Left cardiac atrium (tissue), 4 donors: ENCODE results near the gene ZNF606. TPM values are rescaled to one million over a fixed set of nuclear protein-coding genes. Genes with fewer than 3 reads are reported as not detected.
"Not testable (repeated sequence)": the region's sequence is repeated elsewhere in the genome, so short reads cannot be mapped to it uniquely, and the experiment has no call there.

Source experiments
- ATAC-seq, 2 donors: fragments of 200-7000 bp; cut with Tn5 transposase; one replicate each; pipeline ENCODE4 v1.9.1; 2020; ENCODE audit warnings: mild to moderate bottlenecking in 2 of 2, moderate library complexity in 2 of 2
- DNase-seq: peaks from one replicate; pipeline ENCODE4 v3.0.0-alpha.2; 2020
- intact Hi-C, 2 donors: fragments of 100-400 bp; cut with DNase I; formaldehyde crosslinking; loops; one replicate each; pipeline versions ENCODE4 v1.14.1 to v1.15.1; 2022 to 2023
- total RNA-seq, 2 donors: library from RNA; stranded (reverse); fragmentation: NEBNext Ultra II Directional; extraction: Animal tissue kit (Norgen Biotek cat#: 25700); gene quantifications; one replicate each; pipeline ENCODE4 v1.2.1, GENCODE V29; 2021
- donor health status: DM: no; HTN: yes; CAD: no.
- donor health status: DM: no; HTN: yes; CAD: no; lungs with severe emphysema.
- donor health status: DM: yes; HTN: yes; CAD: no.
- donor health status: Dilated cardiomyopathy.

The ZNF606 gene
- total RNA-seq, 2 donors from 2014 or later: 11.4 to 13.8 TPM

DNA sequence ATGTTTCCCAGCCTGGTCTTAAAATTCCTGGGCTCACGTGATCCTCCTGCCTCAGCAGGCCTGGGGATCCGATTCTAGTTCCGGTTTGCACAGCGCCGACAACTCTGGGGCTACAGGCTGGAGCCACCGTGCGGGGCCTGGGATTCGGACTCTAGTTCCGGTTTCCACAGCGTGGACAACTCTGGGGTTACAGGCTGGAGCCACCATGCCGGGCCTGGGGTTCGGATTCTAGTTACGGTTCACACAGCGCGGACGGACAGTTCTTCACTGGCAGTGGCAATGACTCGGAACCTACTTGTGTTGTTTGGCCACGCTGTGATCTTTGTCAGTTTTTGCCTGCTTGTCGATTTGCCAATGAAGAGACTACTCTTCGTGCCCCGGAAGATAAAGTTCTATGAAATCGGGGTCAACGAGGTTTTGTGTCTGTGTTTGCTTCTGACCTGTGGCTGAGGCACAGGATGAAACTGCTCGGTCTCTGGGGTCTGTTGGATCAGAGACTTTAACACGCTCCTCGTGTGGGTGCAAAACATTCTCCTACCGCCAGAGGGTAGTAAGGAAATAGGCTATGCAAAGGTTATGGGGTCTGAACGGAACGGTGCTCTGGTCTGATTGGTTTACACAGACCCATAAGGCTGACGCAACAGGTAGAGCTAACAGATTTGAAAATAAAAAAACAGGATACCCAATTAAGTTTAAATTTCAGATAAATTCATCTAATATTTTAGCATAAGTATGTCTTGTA lies 19.1 kb upstream of the ZNF606 start:
- intact Hi-C loops: loop anchor here (1.0 to 5.0 kb wide), 2 partner anchors 134 to 136 kb away; no protein-coding TSS in a partner anchor
- ATAC-seq (peak; percentile 93 to 96), DNase-seq (peak; percentile 62)

DNA sequence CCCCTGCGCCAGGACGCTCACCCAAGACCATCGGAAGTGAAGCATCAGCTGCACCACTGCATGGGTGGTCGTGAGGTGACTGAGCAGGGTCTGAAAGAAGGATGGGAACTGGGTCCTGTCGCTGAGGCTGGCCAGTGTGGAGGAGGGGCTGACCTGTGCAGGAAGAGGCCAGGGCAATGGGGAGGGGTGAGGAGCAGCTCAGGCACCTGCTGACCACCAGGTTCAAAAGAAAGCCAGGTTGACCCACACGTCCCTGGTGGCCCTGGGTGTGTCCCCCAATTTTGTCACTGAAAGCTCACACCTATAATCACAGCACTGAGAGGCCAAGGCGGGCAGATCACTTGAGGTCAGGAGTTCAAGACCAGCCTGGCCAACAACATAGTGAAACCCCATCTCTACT lies 17.5 kb upstream of the ZNF606 start:
- intact Hi-C loops: loop anchor here in 1 of 2 donors (5.0 kb wide), 1 partner anchor 137 kb away; no protein-coding TSS in a partner anchor
- DNase-seq: no peak
- no peak for ATAC-seq

DNA sequence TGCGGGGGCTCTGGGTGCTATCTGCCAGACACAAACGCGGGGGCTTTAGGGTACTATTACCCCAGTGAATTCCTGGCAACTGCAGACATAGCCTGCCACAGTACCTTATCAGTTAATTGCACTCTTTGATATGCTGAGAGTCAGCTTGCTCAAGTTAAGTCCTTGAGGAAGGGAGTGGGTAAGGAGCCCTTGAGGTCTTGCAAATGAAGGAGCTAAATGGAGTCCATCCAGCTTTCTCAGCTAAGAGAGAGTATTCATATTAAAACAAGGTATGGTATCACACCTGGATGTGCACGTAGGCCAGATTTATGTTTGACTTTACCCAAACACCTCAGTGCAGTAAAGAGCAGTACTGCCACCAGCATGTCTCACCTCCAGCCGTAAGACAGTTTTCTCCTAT lies 11.5 kb upstream of the ZNF606 start:
- ATAC-seq (no peak), DNase-seq (no peak)
- intact Hi-C loops: no loop called here

DNA sequence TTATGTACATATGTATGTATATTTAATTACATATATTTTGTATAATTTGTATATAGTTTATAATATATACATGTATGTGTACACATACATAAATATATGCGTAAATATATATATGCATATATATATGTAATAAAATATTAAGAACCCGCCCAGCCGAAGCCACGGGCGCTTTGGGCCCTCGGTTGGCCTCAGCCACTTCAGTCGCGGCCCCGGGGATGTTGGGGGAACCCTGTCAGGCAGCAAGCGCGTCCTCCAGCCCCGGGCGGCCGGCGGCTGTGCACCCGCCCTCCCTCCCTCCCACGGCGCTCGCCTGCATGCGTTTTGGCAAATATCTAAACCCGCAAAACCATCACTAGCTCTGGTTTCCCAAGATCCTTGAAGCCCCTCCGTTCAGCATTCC lies 7.9 kb upstream of the ZNF606 start:
- DNase-seq (no peak), ATAC-seq (no peak)
- intact Hi-C loops: no loop called here

DNA sequence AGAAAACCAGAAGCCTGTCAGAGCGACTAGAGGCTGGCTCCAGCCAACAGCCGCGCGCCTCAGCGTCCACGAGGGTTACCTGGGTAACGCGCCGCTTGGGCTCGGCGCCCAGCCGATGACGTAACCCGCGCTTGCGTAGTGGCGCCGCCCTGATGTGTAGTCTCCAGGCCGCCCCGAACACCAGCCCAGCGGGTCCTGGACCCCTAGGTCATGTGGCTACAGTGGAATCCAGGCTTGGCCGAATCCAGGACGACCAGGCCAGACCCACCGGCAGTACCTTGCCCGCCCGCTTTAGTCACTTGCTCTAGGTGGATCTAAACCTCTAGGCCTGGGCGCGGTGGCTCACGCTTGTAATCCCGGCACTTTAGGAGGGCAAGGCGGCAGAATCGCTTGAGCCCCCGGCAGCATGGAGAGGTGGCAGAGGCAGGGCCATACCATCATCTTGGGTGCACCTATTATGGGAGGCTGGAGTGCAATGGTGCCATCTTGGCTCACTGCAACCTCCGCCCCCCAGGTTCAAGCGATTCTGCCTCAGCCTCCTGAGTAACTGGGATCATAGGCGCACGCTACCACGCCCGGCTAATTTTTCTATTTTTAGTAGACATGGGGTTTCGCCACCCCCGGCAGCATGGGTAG lies 7.2 kb upstream of the ZNF606 start:
- DNase-seq (peak; percentile 91), ATAC-seq (peak; percentile 98)
- intact Hi-C loops: no loop called here

DNA sequence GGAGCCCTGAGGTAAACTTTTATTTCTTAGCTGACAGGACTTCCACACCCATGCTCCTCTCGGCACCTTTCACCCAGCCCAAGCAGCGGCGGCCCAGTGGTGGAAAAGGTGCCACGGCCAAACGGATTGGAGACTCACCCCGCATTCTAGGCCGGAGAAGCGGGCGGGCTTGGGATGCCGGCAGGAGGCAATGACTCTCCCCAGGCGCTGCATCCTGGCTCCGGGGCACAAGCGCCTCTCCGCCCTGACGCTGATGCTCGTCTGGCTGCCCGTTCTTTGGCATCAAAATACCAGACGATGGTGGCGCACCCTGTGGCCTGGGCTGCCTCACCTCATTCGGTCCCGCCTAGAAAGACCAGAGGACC lies 6.7 kb upstream of the ZNF606 start:
- no peak for DNase-seq
- ATAC-seq: peak in 1 of 2 donors; percentile 9
- intact Hi-C loops: no loop called here

DNA sequence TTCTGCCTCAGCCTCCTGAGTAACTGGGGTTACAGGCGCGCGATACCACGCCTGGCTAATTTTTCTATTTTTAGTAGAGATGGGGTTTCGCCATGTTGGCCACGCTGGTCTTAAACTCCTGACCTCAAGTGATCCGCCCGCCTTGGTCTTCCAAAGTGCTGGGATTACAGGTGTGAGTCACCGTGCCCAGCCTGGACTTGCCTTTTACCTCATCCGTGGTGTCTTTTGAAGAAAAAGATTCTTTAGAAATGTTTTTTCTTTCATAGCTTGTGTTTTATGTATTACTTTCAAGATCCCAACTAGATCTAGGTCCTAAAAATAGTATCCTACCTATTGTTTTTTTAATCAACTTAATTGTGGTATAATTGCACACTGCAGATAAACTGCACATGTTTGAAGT lies 6.3 kb upstream of the ZNF606 start:
- intact Hi-C loops, ATAC-seq, DNase-seq: not testable (repeated sequence)

DNA sequence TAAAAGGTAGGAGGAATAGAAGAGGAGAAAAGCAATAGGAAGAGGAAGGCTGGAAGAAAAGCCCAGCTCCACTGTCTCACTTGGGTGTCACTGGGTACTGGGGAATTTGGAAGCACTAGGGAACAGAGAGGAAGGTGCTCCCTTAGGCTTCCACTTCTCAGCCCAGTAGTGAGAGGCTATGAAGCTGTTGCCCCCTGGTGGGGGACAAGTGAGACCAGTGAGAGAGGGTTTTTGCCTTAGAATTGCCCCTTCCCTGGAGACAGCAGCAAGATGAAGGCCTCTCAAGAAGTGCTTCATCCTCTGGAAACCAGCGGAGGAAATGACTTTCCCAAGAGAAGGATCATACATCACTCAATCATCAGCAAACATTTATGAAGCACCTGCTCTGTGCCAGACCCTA lies 4.7 kb upstream of the ZNF606 start:
- ATAC-seq: no peak
- intact Hi-C loops: no loop called here
- no peak for DNase-seq

DNA sequence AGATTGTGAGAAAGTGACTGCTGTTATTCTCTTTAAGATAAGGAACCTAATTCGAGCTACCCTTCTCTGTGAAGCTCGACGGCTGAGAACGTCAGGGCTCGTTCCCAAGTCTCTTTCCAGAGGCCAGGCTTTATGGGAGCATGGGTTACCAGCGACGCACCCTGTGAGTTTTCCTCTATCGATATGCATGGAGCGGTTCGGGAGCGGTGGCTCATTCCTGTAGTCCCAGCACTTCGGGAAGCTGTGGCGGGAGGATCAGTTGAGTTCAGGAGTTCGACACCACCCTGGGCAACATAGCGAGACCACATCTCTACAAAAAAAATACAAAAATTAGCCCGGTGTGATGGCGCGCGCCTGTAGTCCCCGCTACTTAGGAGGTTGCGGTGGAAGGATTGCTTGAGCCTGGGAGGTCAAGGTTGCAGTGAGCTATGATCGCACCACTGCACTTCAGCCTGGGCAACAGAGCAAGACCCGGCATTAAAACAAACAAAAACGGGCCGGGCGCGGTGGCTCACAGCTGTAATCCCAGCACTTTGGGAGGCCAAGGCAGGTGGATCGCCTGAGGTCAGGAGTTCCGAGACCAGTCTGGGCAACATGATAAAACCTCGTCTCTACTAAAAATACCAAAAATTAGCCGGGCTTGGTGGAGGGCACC lies 681 bp upstream of the ZNF606 start:
- ATAC-seq (peak; percentile 9 to 13), DNase-seq (no peak)
- intact Hi-C loops: no loop called here

DNA sequence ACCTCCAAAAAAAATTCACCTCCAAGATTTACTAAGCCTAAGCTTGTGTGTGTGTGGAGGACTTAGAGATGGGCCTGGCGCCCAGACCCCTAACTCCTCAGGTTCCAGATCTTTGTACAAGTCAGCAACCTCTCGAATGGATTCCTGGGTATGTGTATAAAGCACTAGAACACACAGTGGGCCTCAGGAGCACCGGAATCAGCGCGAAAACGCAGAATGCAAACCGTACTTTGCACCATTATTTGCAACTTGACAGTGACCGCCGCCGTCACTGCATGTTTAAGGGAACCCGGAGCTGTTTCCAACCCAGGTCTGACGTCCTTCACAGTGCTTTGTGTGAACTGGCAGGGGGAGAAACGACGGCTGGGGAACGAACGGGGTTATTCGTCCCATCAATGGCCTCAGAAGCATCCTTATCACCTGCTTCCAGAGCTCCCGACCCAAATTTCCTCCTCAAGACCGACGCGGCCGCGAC lies 688 bp downstream of the ZNF606 start:
- ATAC-seq: peak; percentile 8 to 24
- intact Hi-C loops: no loop called here
- DNase-seq: no peak

DNA sequence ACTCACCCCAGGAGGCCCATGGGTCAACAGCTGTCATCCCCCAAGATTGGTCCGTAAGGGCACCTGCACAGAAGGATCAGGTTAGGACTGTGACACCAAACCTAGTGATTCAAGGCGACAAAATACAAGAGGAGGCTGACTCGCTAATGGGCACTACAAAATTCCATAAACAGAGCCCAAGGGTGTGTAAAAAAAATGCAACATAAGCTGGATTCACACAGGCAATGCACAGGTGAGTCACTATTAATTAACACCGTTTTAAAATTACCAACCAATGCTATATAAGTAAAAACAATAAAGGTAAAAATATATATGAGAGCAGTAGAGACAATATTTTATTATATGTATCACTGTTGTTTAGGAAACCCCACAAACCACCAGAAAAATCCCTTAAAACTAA lies 1.9 kb downstream of the ZNF606 start:
- DNase-seq (no peak), ATAC-seq (no peak)
- intact Hi-C loops: no loop called here

DNA sequence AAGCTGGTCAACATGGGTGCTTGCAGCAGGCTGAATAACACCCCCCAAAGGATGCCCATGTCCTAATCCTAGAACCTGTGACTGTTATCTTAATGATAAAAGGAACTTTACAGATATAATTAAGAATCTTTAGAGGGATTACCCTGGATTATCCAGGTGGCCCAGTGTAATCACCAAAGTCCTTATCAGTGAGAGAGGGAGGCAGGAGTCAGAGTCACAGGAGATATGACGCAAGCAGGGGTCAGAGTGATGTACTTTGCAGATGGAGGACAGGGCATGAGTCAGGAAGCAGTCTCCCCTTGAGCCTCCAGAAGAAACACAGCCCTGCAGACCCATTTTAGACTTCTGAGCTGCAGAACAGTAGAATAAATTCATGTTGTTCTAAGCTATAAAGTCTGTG lies 9.8 kb downstream of the ZNF606 start:
- ATAC-seq: no peak
- intact Hi-C loops: no loop called here
- no peak for DNase-seq

DNA sequence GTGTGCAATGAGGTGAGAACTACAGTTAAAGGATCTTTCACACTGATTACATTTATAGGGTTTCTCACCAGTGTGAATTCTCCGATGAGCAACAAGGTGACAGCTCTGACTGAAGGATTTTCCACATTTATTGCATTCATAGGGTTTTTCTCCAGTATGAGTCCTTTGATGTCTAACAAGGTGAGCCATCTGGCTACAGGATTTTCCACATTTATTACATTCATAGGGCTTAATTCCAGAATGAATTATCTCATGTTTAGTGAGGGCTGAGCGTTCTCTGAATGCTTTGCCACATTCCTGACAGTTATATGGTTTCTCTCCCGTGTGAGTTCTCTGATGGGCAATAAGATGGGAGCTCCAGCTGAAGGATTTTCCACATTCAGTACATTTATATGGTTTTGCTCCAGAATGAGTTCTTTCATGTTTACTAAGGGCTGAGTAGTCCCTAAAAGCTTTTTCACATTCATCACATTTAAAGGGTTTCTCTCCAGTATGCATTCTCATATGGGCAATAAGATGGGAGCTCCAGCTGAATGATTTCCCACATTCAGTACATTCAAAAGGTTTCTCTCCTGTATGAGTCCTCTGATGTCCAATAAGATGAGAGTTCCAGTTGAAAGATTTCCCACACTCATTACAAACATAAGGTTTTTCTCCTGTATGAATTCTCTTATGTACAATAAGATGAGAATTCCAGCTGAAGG lies 23.9 kb downstream of the ZNF606 start:
- DNase-seq (no peak), ATAC-seq (no peak)
- intact Hi-C loops: no loop called here

DNA sequence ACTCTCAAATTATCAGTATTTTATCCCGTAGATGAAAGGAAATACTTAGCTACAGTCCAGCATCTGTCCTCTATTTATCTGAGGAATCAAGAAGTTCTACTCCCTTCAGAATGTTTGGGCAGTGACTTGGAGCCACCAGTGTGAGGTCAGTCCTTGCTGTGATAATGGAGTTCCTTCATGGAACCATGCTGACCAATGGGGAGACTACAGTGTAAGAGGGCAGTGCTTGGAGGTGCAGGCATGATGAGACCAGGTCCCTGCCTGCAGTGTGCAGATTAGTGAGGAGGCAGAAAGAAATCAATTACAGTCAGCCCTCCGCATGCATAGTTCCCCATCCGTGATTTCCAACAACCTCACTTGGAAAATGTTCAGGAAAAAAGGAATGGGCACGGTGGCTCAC lies 28.2 kb downstream of the ZNF606 start, which contains the start of gene C19orf18:
TSS of gene C19orf18 (minus strand) at position 101 of the 400 bp plus-strand sequence. CDS start 102 bp downstream, outside the sequence.
- DNase-seq: no peak
- ATAC-seq: no peak
- intact Hi-C loops: no loop called here

DNA sequence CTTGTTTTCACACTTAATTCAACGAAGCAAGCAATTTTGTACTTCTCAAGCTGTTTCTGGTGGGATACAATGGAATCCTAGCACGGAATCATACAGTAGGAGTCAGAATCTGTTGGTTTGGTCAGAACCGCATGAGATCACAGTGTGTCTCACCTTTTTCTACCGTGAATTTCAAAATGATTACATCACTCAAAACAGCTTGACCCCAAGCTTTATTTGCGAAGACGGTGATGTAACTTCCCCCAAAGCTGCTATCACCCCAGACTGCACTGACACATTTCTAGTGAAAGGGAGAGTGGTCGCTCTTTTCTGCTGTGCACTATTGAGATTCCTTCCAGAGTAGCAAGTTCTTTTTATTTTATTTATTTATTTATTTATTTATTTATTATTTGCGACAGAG lies 37.9 kb downstream of the ZNF606 start:
- no peak for ATAC-seq
- intact Hi-C loops: no loop called here
- no peak for DNase-seq

DNA sequence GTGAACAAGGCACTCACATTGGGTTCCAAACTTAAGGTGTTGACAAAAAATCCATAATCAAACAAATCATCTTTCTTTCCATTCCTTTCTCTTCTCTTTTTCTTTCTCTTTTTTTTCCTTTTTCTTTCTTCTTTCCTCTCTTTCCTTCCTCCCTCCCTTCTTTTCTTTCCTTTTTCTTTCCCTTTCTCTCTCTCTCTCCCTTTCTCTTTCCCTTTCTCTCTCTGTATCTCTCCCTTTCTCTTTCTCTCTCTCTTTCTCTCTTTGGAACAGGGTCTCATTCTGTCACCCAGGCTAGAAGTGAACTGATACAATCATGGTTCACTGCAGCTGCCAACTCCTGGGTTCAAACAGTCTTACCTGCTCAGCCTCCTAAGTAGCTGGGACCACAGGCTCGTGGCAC lies 40.8 kb downstream of the ZNF606 start:
- ATAC-seq (no peak), DNase-seq (no peak)
- intact Hi-C loops: no loop called here

DNA sequence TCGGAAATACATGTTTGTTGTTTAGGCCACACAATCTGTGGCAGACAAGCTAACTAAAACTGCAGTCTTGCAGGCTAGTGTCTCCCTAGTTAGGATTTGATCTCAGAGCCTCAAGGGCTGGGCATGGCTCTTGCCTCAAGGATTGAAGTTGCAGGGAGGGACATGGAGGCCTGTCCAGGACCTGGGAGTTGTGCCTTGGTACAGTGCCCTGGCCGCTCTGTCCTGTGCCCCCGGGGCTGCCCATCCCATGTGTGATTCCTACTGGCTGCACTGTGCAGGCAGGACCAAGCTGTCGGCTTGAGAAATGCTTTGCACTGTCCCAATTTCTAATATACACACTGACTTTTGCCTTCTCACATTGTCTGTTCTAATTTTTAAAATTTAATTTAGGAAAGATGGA lies 47.6 kb downstream of the ZNF606 start:
- ATAC-seq (no peak), DNase-seq (no peak)
- intact Hi-C loops: no loop called here

DNA sequence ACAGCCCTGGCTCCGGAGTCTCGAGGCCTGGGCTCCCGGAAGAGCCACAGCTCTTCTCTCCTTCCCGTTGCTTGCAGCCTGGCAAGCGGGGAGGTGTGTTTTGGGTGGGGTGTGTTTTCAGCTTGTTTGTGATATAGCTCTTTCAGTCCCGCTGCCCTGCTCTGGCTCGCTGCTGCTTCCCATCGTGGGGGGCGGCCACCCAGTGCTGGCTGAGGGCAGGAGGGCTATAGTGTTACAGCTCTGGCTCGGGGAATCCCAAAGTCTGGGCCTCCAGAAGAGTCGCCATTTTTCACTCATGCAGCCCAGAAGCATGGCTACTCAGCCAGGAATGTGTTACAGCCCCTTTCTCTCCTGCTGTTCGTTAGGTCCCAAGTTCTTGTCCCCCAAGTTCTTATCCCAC lies 52.9 kb downstream of the ZNF606 start:
- DNase-seq: no peak
- no peak for ATAC-seq
- intact Hi-C loops: no loop called here

DNA sequence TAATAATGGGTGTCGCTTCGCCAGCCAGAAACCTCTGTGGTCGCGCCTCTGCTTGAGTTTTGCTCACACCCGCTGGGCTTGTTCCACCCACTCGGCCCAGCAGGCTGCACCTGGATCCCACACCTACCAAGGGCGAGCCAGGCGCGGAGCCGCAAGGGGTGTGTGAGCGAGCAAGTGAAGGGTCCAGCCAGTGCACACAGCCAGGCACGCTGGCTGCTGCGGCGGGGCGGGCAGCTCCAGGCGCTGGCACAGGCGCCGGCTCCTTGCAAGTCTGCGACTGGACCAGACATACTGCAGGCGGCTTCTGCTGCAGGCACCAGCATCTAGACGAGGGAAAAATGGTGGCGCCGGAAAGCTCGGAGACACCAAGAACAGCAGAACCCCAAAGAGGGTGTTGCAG lies 53.3 kb downstream of the ZNF606 start:
- no peak for ATAC-seq
- DNase-seq: peak; percentile 22
- intact Hi-C loops: no loop called here
